ENCODE results near the gene LSG1.

The LSG1 gene

DNA sequence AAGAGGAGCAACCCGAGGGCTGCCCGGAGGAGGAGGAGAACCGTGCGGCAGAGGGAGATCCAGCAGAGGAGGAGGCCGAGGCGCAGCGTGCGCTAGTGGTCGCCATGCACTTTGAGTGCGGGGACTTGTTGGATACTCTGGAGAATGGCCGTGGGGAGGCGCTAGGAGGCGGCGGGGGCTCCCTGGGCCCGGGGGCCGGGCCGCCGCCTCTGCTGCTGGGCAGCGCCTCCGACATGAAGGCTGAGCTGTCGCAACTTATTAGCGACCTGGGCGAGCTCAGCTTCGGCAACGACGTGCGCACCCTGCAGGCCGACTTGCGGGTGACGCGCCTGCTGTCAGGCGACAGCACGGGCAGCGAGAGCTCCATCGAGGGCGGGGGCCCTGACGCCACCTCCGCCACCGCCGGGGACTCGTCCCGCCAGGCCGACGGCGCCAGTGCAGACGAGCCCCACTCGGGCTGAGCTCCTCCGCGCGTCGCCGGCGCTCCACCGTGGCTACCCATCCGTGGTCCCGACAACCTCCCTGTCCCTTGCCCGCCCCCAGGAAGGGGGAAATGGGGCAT is 15.7 kb upstream of the LSG1 start:
- peak in 1 of 2 donors; percentile 71 for DNase-seq (ENCODE audit: low read depth in 1 of 2, low spot score in 1 of 2)

DNA sequence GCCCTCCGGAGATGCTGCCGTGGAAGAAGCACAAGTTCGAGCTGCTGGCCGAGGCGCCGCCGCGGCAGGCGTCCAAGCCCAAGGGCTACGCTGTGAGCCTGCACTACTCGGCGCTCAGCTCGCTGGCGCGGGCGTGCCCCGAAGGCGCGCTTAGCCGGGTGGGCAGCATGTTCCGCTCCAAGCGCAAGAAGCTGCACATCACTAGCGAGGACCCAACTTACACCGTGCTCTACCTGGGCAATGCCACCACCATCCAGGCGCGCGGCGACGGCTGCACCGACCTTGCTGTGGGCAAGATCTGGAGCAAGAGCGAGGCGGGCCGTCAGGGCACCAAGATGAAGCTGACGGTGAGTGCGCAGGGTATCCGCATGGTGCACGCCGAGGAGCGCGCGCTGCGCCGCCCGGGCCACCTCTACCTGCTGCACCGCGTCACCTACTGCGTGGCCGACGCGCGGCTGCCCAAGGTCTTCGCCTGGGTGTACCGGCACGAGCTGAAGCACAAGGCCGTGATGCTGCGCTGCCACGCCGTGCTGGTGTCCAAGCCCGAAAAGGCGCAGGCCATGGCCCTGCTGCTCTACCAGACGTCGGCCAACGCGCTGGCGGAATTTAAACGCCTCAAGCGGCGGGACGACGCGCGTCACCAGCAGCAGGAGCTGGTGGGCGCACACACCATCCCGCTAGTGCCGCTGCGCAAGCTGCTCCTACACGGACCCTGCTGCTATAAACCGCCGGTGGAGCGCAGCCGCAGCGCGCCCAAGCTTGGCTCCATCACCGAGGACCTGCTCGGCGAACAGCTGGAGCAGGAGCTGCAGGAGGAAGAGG is 15.0 kb upstream of the LSG1 start:
- no peak for DNase-seq (ENCODE audit: low read depth in 1 of 2, low spot score in 1 of 2)

DNA sequence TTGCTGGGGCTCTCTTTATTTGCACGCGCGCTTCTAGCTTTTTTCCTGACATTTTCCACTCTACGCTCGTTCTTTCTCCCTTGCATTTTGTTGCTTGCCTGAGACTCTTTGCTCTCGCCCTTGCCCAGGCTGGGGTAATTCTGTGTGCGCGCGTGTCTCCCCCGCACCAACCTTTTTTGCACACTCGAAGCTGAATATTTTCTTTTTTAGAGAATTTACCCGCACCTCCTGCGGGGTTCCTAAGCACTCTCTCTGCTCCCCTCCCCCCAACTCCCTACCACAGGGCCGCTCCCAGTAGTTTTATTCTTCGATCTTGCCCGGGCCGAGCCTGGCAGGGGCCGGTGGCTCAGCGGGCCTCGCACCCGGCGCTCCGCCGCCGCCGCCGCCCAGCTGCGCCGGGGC is 14.4 kb upstream of the LSG1 start:
- no peak for DNase-seq (ENCODE audit: low read depth in 1 of 2, low spot score in 1 of 2)

DNA sequence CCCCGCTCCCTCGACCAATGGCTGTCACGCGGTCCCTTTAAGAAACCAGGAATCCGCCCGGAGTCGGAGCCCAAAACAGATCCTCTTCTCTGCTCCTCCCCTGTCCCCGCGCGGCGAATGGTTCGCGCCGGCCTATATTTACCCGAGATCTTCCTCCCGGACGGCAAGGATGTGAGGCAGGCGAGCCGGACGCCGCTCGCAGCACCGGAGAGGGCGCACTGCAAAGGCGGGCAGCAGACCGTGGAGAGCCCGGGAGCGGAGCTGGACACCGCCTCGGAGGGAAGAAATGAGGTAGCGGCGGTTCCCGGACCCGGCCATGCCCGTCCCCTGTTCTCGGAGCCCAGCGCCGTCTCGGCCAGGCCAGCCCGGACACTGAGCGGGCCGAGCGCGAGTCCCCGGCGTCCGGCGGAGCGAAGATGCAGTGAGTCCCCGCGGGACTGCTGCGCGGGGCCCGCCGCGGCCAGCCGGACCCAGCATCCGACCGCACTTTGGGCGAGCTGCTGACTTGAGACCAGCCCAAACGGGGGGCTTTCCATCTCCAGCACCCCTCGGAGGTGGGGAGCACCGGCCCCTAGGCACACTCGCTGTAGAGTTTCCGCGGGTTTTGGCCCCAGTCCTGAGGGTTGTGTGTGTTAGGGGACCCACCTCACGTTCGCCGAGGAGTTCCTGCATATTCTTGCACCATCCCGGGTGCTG is 13.9 kb upstream of the LSG1 start, which contains the start of gene FAM43A:
FAM43A (plus strand) TSS at position 166 of the 696 bp plus-strand sequence. CDS start 944 bp downstream, outside the sequence.
- DNase-seq (ENCODE audit: low read depth in 1 of 2, low spot score in 1 of 2): peak; percentile 67 to 77

DNA sequence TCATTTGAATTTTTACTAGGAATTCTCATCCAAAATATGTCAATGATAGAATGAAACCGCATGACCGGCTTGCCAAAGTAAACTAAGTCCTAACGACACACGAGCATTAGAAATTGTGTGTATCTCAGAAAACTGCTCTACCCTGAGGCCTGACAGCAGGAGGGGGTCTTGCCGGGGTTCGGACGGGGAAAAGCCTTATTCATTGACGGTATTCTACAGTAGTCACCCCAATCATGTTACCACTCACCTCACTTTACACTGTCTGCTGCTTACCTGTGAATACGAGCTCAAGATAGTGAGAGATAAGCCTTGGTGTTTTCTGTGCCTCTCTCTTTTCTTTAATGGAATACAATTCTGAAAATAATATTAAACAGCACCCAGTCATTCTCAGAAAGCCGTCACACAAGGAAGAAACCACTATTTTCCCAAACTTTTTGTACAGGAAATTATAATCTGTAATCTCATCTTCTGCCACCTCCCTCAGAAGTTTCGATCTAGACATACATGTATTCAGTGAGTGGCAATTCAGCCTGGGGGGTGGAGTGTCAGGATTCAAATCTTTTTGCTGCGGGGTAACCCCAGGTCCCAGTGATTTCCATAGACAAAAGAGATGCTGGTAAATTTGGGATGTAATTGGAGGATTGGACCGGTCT is 13.2 kb upstream of the LSG1 start:
- DNase-seq (ENCODE audit: low read depth in 1 of 2, low spot score in 1 of 2): no peak

DNA sequence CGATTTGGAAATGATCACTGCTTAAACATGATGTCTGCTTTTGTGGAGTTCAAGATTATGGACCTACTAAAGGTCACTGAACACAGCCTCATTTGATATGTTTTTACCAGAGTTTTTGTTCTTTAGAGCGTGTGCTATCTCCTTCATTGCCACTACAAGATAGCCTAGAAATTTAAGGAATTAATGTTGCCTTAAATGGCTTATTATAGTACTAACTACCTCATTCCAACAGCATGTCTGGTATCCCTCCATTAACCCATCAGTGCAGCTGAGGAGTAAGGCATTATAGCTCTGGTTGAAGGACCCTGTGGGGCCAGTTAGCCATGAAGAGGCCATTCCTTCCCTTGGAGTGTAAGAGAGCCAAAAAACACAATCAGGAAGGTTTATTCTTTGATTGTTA is 11.4 kb upstream of the LSG1 start:
- DNase-seq (ENCODE audit: low read depth in 1 of 2, low spot score in 1 of 2): no peak

DNA sequence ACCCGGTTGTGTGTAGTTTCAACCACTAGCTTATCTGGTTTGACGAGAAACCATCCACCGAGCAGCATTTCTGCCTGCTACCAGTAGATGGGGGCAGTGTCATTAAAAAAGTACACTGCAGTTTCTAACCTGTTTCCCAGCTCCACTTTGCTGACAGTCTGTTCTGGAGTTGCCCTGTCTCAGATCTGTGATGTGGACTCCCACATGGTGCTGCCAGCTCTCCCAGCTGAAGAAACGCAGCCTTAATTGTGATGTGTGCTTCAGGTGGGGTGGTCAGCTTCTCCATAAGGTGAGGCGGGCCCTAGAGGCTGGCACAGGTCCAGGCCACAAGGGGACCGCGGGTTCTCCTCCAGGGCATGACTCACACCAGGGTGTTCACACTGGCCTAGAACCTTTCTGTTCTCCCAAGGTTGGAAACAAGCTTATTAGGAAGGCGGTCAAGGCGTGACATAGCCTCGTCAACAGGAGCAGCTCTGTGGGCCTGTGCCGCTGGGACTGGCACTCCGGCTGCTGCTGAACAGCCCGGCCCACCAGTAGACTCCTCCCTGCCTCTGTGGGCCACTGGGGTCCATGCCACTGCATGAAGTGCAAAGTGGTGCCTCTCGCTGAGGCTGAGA is 10.8 kb upstream of the LSG1 start:
- peak; percentile 44 to 76 for DNase-seq (ENCODE audit: low read depth in 1 of 2, low spot score in 1 of 2)

DNA sequence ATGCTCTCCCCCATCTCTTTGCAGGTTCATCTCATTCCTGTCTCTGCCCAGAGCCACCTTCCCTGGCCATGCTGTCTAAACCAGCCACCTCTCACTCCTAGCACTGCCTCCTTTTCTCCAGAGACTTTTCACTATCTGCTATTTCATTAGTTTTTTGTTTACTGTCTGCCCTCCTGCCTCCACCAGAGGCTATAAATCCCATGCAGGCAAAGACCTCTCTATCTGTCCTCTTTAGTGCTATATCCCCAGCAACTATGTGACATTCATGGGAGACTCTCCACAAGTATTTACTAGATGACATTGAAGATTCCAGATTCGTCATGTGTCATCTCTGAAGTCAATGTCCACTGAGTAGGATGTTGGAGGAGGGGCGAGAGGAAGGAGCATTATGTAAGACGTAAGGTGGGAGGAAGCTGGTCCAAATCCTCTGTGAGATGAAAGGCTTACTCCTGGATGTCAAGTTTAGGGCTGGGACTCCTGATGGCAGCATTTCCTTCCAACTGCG is 10.2 kb upstream of the LSG1 start:
- no peak for DNase-seq (ENCODE audit: low read depth in 1 of 2, low spot score in 1 of 2)

DNA sequence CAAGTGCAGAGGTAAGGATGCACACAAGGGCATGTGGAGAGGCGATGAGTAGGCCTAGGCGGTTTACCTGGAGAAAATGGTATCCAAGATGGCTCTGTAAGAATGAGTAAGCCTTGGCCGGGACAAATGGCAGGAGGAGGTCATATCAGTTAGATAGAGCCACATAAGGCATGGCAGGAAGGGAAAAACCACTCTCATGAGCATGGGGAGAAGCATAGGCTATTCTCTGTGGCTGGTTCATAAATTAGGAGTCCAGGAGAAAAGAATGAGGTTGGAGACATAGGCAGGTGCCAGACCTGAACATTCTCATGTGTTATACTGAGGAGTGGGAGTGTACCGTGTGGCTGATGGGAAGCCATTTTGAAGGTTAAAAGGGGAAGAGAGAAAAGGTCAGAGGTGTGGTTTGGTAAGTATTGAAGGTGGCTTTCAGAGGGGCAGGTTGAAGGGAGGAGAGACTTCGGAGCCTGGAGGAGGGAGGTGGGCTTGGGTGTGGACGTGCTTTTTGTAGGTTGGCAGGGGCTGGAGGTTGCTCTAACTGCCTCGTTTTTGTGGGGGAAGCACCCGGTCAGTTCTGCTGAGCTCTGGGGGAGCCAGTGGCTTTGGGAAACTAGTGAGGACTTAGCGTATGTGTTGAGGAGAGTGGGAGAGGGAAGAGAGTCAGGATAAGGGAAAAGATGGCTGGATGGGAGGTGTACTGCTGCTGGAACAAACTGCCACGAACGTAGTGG is 9.1 kb upstream of the LSG1 start:
- no peak for DNase-seq (ENCODE audit: low read depth in 1 of 2, low spot score in 1 of 2)

DNA sequence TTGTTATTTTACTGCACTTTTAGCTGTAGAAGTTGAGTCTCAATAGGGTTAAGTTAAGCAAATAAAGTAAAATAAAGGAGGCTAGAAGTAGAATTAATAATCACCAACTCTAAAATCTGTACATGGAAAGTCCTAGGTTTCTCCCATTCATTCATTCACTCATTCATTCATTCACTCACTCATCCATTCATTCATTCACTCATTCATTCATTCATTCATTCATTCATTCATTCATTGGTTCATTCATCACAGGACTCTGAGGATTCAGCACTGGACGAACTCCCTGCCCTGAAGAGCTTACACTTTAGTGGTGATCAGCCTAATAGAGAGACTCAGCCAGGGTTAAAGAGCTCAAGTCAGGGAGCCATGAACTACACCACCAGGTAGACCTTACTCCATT is 4.5 kb upstream of the LSG1 start:
- DNase-seq (ENCODE audit: low read depth in 1 of 2, low spot score in 1 of 2): no peak

DNA sequence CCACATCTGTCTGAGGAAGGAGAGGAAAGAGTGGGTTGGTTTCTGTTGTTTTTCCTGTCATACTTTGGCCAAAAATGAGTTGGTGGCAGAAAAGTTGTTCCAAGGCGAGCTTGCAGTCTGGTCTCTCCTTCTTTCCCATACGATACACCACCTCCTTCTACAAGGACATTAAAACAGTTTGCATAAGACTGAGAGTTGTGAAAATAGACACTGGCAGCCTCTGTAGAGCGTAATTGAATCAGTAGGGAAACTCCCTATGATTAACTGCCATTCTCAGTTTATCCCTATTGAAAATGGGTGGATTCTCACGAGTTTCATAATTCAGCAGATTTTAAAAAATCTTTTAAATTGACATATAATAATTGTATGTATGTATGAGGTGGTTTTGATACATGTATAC is 3.7 kb upstream of the LSG1 start:
- DNase-seq (ENCODE audit: low read depth in 1 of 2, low spot score in 1 of 2): no peak

DNA sequence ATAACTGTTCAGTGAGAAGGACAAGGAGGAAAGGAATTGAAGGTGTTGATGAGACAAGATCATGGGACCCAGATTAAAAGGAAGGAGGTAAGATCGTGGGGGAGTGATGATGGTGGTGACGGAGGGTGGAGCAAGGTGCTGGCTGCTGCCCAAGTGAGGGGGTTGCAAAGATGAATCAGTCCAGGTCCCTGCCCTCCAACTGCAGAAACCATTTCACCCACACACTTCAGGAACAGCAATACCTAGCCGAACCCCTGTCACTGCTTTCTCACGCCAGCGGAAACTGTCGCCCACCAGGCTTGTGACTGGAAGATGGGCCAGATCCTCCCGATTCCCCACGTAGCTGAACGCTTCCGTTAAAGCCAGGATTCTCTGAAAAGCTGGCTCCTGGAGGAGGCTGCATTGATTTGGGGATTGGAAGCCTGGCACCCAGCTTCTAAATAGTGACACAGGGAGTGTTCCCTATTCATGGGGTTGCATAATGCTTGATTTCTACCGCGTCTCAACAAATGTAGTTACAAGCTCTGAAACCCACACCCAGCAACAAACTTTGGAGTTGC is 3.2 kb upstream of the LSG1 start:
- DNase-seq (ENCODE audit: low read depth in 1 of 2, low spot score in 1 of 2): peak; percentile 50 to 69

DNA sequence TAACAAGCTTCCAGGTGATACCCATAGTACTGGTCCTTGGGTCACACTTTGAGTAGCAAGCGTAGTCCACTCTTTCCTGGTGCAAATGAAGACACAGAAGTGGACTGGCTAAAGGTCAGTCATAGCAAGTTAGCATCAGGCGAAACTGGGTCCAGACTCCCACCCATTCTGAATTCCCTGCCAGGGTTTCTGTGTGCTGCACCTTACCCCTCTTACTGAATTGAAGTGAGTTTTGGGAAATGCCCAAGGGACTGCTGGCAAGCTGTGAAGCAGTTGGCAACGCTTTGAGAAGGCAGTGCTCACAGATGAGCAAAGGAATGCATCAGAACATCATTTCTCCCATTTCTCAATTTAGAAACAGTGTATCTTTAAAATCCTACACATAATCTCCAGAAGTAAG is 1.8 kb upstream of the LSG1 start:
- DNase-seq (ENCODE audit: low read depth in 1 of 2, low spot score in 1 of 2): no peak

DNA sequence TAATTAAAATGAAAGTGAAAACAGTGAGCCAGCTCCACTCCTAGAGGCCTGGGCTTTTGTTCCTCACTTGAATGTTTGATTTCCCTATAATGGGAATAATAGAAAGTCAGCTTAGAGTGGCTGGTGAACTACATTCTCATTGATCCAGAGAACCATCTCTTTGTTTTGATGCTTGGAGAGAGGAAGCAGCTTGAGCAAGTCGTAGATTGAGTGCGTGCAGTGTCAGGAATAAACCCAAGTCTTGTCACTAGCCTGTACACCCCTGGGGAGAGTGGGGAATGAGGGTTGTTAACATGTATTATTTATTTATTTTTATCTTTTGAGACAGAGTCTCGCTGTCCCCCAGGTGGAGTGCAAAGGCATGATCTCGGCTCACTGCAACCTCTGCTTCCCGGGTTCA is 885 bp upstream of the LSG1 start:
- DNase-seq (ENCODE audit: low read depth in 1 of 2, low spot score in 1 of 2): no peak

DNA sequence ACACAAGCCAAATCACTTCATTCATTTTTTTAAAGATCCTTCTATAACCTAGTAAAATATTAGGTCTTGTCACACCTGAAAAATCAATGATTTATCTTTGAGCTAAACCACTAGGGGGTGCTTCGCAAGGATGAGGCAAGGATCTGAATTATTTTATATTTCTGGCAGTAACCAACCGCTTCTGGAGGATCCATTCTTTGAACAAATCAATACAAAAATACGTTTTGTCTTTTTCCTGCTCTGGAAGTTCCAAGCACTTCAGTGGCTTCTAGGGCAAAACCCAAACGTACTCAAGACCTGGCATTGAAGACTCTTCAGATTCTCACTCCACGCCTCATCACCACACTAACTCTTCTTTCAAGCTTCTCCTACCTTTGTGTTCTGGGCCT is 486 bp downstream of the LSG1 start:
- DNase-seq (ENCODE audit: low read depth in 1 of 2, low spot score in 1 of 2): no peak

DNA sequence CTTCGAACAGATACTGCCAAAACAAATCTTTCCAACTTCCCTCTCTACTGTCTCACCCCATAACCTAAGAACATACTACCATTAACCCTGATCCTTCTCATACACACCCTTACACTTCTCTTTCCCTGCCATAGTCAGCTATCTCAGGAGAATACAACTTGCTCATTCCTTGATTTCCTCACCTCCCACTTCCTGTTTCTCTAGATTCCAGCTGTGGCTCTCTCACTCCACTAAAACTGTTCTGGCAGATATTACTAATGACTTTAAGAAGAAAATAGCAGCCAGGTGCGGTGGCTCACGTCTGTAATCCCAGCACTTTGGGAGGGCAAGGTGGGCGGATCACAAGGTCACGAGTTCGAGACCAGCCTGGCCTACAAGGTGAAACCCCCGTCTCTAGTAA is 4.6 kb downstream of the LSG1 start:
- DNase-seq (ENCODE audit: low read depth in 1 of 2, low spot score in 1 of 2): no peak

DNA sequence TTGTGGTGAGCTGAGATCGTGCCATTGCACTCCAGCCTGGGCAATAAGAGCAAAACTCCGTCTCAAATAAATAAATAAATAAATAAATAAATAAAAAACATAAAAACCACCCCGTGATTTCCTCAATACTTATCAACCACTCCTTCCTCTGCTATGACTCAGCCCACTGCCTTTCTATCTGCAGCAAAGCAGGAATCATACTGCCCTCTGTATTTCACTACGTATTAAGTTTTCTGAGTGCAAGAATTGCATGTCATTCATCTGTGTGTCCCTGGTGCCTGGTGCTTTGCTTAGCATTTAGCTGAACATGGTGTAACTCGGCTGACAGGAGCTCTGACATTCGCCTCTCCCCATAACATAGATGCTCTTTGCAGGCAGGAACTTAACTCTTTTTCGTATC is 7.1 kb downstream of the LSG1 start:
- DNase-seq (ENCODE audit: low read depth in 1 of 2, low spot score in 1 of 2): no peak

DNA sequence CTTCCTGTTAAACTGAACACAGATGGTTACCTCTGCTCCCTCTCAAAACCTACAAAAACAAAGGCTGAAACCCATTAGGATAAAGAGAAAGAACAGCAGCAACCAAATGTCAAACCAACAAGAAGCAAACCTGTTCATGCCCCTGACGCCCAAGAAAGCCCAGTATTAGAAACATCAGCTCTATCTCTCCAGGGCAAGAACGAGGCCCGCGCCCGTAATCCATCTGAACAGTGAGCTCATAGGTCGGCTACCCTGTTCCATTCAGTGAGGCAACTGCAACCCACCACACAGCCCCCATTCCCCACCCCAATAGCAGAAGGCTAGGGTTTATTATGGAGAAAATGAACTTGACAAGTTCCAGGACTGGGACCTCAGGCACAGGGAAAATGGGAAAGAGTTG is 10.0 kb downstream of the LSG1 start:
- no peak for DNase-seq (ENCODE audit: low read depth in 1 of 2, low spot score in 1 of 2)

DNA sequence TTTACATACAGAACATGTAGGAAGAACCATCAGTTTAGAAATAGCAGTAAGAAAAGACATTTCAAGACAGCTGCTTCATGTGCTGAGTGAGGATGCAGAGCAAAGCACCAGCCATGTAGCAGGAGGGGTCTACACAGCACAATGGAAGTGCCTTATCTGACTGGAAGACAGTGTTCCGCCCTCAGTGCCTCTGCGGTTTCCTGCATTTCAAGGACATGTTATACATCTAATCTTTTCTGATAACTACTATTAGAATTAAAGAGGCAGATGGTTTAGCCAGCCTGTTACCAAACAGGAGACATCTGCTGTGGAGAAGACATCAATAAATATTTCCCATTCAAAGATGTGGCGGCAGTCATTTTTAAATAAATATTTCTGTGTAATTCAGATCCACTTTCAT is 10.6 kb downstream of the LSG1 start:
- DNase-seq (ENCODE audit: low read depth in 1 of 2, low spot score in 1 of 2): no peak

DNA sequence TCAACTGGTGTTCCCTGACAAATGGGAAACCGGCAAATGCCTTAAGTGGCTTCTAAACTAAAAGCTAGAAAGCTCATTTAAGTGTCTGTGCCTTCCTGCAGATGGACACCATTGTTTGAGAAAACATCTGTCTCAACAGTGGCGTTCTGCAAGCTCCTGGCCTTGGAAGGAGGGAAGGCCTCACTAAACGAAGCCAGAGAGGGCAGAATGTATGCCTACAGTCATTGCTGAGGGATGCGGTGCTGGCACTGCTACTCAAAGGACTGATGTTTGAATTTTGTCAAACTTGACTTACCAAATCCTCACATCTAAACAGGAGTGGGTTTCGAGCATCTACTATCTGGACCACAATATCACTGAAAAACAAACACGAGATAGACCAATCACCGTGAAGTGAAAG is 12.2 kb downstream of the LSG1 start:
- DNase-seq (ENCODE audit: low read depth in 1 of 2, low spot score in 1 of 2): no peak

Measured in activated CD4-positive, alpha-beta T cell treated with anti-CD3 and anti-CD28 coated beads, Interleukin-2, amount 50 U/mL, for 24 hours (primary cell).